ENCODE results near the gene KCNN2.
"Not testable (repeated sequence)": the region's sequence is repeated elsewhere in the genome, so short reads cannot be mapped to it uniquely, and the experiment has no call there.

KCNN2 gene

GRCh38 chr5:114419959-114420358, 58.1 kb downstream of the KCNN2 start:
- peak; percentile 96 for DNase-seq (ENCODE audit: low read depth)

- DNase-seq (ENCODE audit: low read depth), result no peak
These were observed 65.3 kb downstream of the KCNN2 start for GRCh38 chr5:114427204-114427603.

- DNase-seq (ENCODE audit: low read depth), result no peak
These were observed 68.7 kb downstream of the KCNN2 start for GRCh38 chr5:114430532-114430931.

GRCh38 chr5:114432684-114433083, 70.8 kb downstream of the KCNN2 start:
- not testable (repeated sequence) for DNase-seq (ENCODE audit: low read depth)

- DNase-seq (ENCODE audit: low read depth), result peak; percentile 88
These were observed 72.7 kb downstream of the KCNN2 start for GRCh38 chr5:114434396-114435219.

GRCh38 chr5:114435220-114435481, 73.3 kb downstream of the KCNN2 start:
- no peak for DNase-seq (ENCODE audit: low read depth)

GRCh38 chr5:114435885-114436299, 74.0 kb downstream of the KCNN2 start:
- no peak for DNase-seq (ENCODE audit: low read depth)

GRCh38 chr5:114437936-114438335, 76.1 kb downstream of the KCNN2 start:
- DNase-seq (ENCODE audit: low read depth), result no peak

GRCh38 chr5:114438471-114438870, 76.6 kb downstream of the KCNN2 start:
- DNase-seq (ENCODE audit: low read depth), result no peak

- peak; percentile 16 for DNase-seq (ENCODE audit: low read depth)
These were observed 85.4 kb downstream of the KCNN2 start for GRCh38 chr5:114447084-114447773.

- peak; percentile 54 for DNase-seq (ENCODE audit: low read depth)
These were observed 86.6 kb downstream of the KCNN2 start for GRCh38 chr5:114448481-114448880.

- peak; percentile 53 for DNase-seq (ENCODE audit: low read depth)
These were observed 88.1 kb downstream of the KCNN2 start for GRCh38 chr5:114449860-114450421.

GRCh38 chr5:114450437-114450836, 88.6 kb downstream of the KCNN2 start:
- DNase-seq (ENCODE audit: low read depth), result peak; percentile 7

- no peak for DNase-seq (ENCODE audit: low read depth)
These were observed 96.9 kb downstream of the KCNN2 start for GRCh38 chr5:114458726-114459125.

- peak; percentile 6 for DNase-seq (ENCODE audit: low read depth)
These were observed 105.3 kb downstream of the KCNN2 start for GRCh38 chr5:114467171-114467570.

- peak; percentile 21 for DNase-seq (ENCODE audit: low read depth)
These were observed 105.9 kb downstream of the KCNN2 start for GRCh38 chr5:114467729-114468128.

- no peak for DNase-seq (ENCODE audit: low read depth)
These were observed 107.5 kb downstream of the KCNN2 start for GRCh38 chr5:114469372-114469771.

GRCh38 chr5:114471529-114471928, 109.7 kb downstream of the KCNN2 start:
- no peak for DNase-seq (ENCODE audit: low read depth)

GRCh38 chr5:114473541-114473940, 111.7 kb downstream of the KCNN2 start:
- no peak for DNase-seq (ENCODE audit: low read depth)

- peak; percentile 10 for DNase-seq (ENCODE audit: low read depth)
These were observed 116.0 kb downstream of the KCNN2 start for GRCh38 chr5:114477816-114478334.

- no peak for DNase-seq (ENCODE audit: low read depth)
These were observed 138.9 kb downstream of the KCNN2 start for GRCh38 chr5:114500756-114501155.

- DNase-seq (ENCODE audit: low read depth), result no peak
These were observed 142.7 kb downstream of the KCNN2 start for GRCh38 chr5:114504560-114504959.

GRCh38 chr5:114524221-114524620, 162.4 kb downstream of the KCNN2 start:
- DNase-seq (ENCODE audit: low read depth), result no peak

All from amniotic epithelial cell (primary cell).